Measurements from ENCODE around the gene TSSK6. TPM values are rescaled to one million over a fixed set of nuclear protein-coding genes. Genes with fewer than 3 reads are reported as not detected.

Gene TSSK6
- total RNA-seq, 4 donors from 2014 or later: 0.33 to 3.7 (median 1.5) TPM

DNA sequence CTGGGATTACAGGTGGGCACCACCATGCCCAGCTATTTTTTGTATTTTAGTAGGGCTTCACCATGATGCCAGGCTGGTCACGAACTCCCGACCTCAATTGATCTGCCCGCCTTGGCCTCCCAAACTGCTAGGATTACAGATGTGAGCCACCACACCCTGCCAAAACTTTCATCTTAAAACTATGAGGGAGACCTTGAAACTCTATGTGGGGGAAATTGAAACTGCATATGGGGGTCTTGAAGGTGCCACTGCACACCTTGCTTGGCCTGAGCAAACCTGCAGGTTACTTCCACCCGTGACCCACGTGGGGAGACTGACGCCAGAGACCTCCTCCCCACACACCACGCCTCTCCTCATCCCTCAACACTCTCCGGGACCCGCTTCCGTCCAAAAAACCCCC lies 38.3 kb upstream of the TSSK6 start:
- Histone ChIP-seq H3K27ac (replicated peaks in 1 of 4) (no peak overlapping the region), H3K4me3 (no peak overlapping the region), H3K36me3 (no peaks in the 10 kb centered on the region), H3K27me3 (peaks cover 0 to 38% (median 0%) of the 10 kb centered on the region in 4 donors), H3K9me3 (no peaks in the 10 kb centered on the region), H3K4me1 (peaks cover 0 to 3% (median 0%) of the 10 kb centered on the region in 4 donors)
- DNase-seq (ENCODE audit: extremely low spot score): no peak
- TF ChIP-seq, protein P1, sequence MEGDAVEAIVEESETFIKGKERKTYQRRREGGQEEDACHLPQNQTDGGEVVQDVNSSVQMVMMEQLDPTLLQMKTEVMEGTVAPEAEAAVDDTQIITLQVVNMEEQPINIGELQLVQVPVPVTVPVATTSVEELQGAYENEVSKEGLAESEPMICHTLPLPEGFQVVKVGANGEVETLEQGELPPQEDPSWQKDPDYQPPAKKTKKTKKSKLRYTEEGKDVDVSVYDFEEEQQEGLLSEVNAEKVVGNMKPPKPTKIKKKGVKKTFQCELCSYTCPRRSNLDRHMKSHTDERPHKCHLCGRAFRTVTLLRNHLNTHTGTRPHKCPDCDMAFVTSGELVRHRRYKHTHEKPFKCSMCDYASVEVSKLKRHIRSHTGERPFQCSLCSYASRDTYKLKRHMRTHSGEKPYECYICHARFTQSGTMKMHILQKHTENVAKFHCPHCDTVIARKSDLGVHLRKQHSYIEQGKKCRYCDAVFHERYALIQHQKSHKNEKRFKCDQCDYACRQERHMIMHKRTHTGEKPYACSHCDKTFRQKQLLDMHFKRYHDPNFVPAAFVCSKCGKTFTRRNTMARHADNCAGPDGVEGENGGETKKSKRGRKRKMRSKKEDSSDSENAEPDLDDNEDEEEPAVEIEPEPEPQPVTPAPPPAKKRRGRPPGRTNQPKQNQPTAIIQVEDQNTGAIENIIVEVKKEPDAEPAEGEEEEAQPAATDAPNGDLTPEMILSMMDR (IDR thresholded peaks at IDR 0.05): no peak
- no peak for TF ChIP-seq POLR2A (IDR thresholded peaks at IDR 0.05; ENCODE audit: low read depth)
- TF ChIP-seq POLR2AphosphoS5 (IDR thresholded peaks at IDR 0.05): no peak
- TF ChIP-seq EP300 (IDR thresholded peaks at IDR 0.05): no peak
- intact Hi-C loops (cut with DNase I): no loop called here
- 94% methylated on average over 10 of the region's 10 CpGs for WGBS

DNA sequence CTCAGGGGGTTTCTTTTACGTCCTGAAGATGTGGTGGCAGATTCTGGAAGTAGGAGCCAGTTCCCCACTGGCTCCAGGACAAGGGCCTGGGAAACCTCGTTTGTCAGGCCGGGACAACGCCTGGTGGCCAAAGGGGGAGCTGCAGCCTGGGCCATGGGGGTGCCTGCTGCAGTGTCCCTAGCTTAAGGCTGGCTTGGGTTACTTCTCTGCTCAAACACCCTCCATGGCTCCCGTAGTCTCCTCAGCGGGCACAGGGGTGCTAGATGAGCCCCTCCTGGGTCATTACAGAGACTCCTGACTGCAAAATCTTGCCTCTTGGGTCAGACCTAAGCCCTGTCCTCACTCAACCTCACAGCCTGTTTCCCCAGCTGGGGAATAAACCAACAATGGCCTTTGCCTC lies 37.5 kb upstream of the TSSK6 start:
- peaks cover 0 to 6% (median 2%) of the 10 kb centered on the region in 4 donors for H3K4me1 ChIP-seq
- intact Hi-C loops (cut with DNase I): no loop called here
- no peaks in the 10 kb centered on the region for H3K36me3 ChIP-seq
- no peak for DNase-seq (ENCODE audit: extremely low spot score)
- peaks cover 0 to 46% (median 0%) of the 10 kb centered on the region in 4 donors for H3K27me3 ChIP-seq
- no peak overlapping the region for H3K27ac ChIP-seq (replicated peaks in 1 of 4)
- H3K4me3 ChIP-seq: no peak overlapping the region
- no peak for TF ChIP-seq EP300 (IDR thresholded peaks at IDR 0.05)
- TF ChIP-seq, protein P1 (IDR thresholded peaks at IDR 0.05): peak in 2 of 3 experiments; percentile 13 to 49
- no peaks in the 10 kb centered on the region for H3K9me3 ChIP-seq
- 60% methylated on average over 4 of the region's 6 CpGs for WGBS

DNA sequence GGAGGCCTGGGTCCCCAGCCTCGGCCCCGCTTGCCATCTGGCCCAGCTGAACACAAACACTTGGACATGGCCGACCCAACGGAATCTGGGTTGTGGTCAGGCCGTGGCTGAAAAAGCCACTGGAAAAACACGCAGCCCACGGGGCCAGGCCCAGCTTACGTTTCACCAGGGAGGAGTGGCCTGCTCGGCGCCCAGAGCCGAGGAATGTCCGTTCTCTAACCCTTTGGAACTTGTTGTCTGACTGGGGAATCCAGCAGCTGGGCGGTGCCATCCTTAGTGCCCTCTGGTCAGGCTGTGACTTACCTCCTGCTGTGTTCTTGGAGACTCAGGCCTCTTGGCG lies 36.5 kb upstream of the TSSK6 start:
- Histone ChIP-seq H3K27me3 (peaks cover 0 to 56% (median 0%) of the 10 kb centered on the region in 4 donors), H3K4me3 (no peak overlapping the region), H3K4me1 (peaks cover 0 to 13% (median 2%) of the 10 kb centered on the region in 4 donors), H3K27ac (replicated peaks in 1 of 4) (no peak overlapping the region), H3K9me3 (no peaks in the 10 kb centered on the region), H3K36me3 (no peaks in the 10 kb centered on the region)
- WGBS: 69% methylated on average over 8 of the region's 14 CpGs
- no peak for TF ChIP-seq POLR2AphosphoS5 (IDR thresholded peaks at IDR 0.05)
- DNase-seq (ENCODE audit: extremely low spot score): no peak
- intact Hi-C loops (cut with DNase I): no loop called here

DNA sequence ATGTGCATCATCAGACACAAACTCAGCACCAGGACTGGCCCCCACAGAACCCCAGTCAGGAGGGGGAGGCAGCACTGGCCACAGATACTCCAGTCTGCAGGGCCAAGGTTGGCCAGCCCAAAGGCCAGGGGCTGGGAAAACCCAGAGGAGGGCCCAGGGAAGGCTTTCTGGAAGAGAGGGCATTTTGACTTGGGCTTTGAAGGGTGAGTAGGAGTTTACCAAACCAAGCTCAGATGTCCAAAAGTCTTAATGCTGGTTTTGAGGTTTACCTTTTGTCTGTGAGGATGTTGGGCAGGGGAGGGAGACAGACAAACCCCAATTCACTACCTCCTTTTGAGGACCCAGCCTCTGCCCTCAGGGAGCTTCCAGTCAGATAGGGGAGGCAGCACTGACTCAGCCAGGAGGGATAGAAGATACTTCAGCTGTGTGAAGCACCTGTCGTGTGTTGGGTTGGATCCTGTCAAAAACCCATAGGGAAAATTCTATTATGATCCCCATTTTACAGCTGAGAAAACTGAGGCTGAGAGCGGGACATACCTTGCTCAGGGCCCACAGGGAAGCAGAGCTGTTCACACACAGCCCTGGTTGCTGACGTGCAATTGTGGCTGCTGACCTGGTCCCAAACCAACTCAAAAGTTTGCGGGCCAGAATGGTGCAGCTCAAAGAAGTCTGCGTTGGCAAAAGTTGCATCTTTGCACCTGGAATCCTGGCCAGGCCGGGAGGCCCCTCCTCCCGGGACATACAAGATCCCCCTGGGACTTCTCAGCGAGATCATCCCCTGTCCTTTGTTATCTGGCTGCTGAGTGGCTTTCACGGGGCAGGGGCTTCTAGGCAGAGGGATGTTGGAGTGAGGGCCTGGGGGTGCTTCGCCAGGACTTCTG lies 35.9 kb upstream of the TSSK6 start:
- no peak for TF ChIP-seq EP300 (IDR thresholded peaks at IDR 0.05)
- TF ChIP-seq POLR2A (IDR thresholded peaks at IDR 0.05; ENCODE audit: low read depth): no peak
- TF ChIP-seq, protein P1 (IDR thresholded peaks at IDR 0.05): no peak
- no peak for TF ChIP-seq POLR2AphosphoS5 (IDR thresholded peaks at IDR 0.05)
- intact Hi-C loops (cut with DNase I): no loop called here

DNA sequence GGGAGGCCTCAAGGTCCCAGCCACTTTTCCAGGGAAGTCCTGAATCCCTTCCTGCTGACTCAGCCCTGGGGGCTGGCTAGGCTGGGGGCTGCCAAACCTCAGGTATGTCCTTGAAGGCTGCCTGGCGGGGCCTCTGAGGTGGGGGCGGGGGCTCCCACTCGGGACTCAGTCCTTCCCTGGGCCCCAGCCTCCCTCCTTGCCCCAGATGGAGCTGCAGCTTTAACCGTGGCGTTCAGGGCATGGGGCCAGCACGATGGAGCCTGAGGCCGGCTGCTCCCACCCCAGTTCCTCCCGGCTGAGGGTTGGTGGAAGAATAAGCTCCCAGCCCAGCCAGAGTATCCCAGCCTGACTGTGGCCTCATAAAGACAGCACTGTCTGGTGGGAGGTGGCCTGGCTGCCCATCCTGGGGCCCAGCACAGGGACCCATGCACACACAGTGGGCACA lies 35.2 kb upstream of the TSSK6 start:
- no peaks in the 10 kb centered on the region for H3K9me3 ChIP-seq
- intact Hi-C loops (cut with DNase I): no loop called here
- peaks cover 0 to 68% (median 0%) of the 10 kb centered on the region in 4 donors for H3K27me3 ChIP-seq
- no peak for DNase-seq (ENCODE audit: extremely low spot score)
- H3K36me3 ChIP-seq: no peaks in the 10 kb centered on the region
- no CpG with 5 or more reads among the region's 8 CpGs for WGBS
- H3K27ac ChIP-seq (replicated peaks in 1 of 4): no peak overlapping the region
- TF ChIP-seq, protein P1 (IDR thresholded peaks at IDR 0.05): no peak
- TF ChIP-seq EP300 (IDR thresholded peaks at IDR 0.05) (no peak), POLR2AphosphoS5 (IDR thresholded peaks at IDR 0.05) (no peak)
- H3K4me3 ChIP-seq: no peak overlapping the region
- H3K4me1 ChIP-seq: peaks cover 0 to 13% (median 2%) of the 10 kb centered on the region in 4 donors

More for the DNA sequence above, 35.9 kb upstream of the TSSK6 start:
- Histone ChIP-seq H3K27ac (replicated peaks in 1 of 4) (no peak overlapping the region), H3K4me1 (peaks cover 0 to 13% (median 2%) of the 10 kb centered on the region in 4 donors), H3K36me3 (no peaks in the 10 kb centered on the region), H3K27me3 (peaks cover 0 to 62% (median 0%) of the 10 kb centered on the region in 4 donors), H3K4me3 (no peak overlapping the region), H3K9me3 (no peaks in the 10 kb centered on the region)
- DNase-seq (ENCODE audit: extremely low spot score): no peak
- 79% methylated on average over 6 of the region's 10 CpGs for WGBS

Measured in esophagus muscularis mucosa (tissue), 4 donors.